Measurements from ENCODE around the gene HDAC4.

Gene HDAC4

GRCh38 chr2:239425631-239426030, 24.8 kb upstream of the HDAC4 start:
- no peak for DNase-seq

- no peak for DNase-seq
These were observed 23.7 kb upstream of the HDAC4 start for GRCh38 chr2:239424337-239425045.

- DNase-seq = no peak
These were observed 22.7 kb upstream of the HDAC4 start for GRCh38 chr2:239423551-239423950.

- no peak for DNase-seq
These were observed 21.0 kb upstream of the HDAC4 start for GRCh38 chr2:239421851-239422250.

GRCh38 chr2:239420082-239420481, 19.3 kb upstream of the HDAC4 start:
- no peak for DNase-seq

GRCh38 chr2:239418918-239419317, 18.1 kb upstream of the HDAC4 start:
- no peak for DNase-seq

GRCh38 chr2:239412905-239413603, 12.2 kb upstream of the HDAC4 start:
- DNase-seq = no peak

GRCh38 chr2:239411549-239412319, 10.9 kb upstream of the HDAC4 start:
- DNase-seq = no peak

- DNase-seq = no peak
These were observed 10.3 kb upstream of the HDAC4 start for GRCh38 chr2:239411117-239411516.

- DNase-seq = no peak
These were observed 9.2 kb upstream of the HDAC4 start for GRCh38 chr2:239409976-239410375.

- no peak for DNase-seq
These were observed 6.3 kb upstream of the HDAC4 start for GRCh38 chr2:239407112-239407511.

- no peak for DNase-seq
These were observed 5.6 kb upstream of the HDAC4 start for GRCh38 chr2:239406316-239406995.

GRCh38 chr2:239405071-239405470, 4.3 kb upstream of the HDAC4 start:
- no peak for DNase-seq

GRCh38 chr2:239402666-239403065, 1.8 kb upstream of the HDAC4 start:
- no peak for DNase-seq

GRCh38 chr2:239401881-239402233, 1.0 kb upstream of the HDAC4 start:
- no peak for DNase-seq

GRCh38 chr2:239401067-239401880, 454 bp upstream of the HDAC4 start:
- DNase-seq = peak; percentile 98

- DNase-seq = peak; percentile 49
These were observed 762 bp downstream of the HDAC4 start for GRCh38 chr2:239399921-239400595.

GRCh38 chr2:239399433-239399920, 1.3 kb downstream of the HDAC4 start:
- peak; percentile 37 for DNase-seq

- DNase-seq = no peak
These were observed 2.3 kb downstream of the HDAC4 start for GRCh38 chr2:239398521-239398921.

GRCh38 chr2:239397931-239398471, 2.8 kb downstream of the HDAC4 start:
- DNase-seq = no peak
